A549 (cell line): ENCODE results near the gene MAN1C1. TPM values are rescaled to one million over a fixed set of nuclear protein-coding genes. Genes with fewer than 3 reads are reported as not detected.
A peak's percentile ranks its signal among the peaks of the same experiment; 100 is the strongest.

Experiments used
- ATAC-seq, 2 experiments: fragments of 200-7000 bp in 1 of 2; fragments of >200 bp in 1 of 2; cut with Nextera tagmentation in 1 of 2; cut with Tn5 transposase in 1 of 2; 3 replicates each; pipeline versions ENCODE4 v1.8.0 to v1.9.1; 2018 to 2020; ENCODE audit warnings: mild to moderate bottlenecking in 1 of 2, moderate library complexity in 1 of 2
- CTCF ChIA-PET: fragments of 300-600 bp; sonication (Branson Sonifier 250); formaldehyde crosslinking; extraction: SDS; loops from one replicate; lab custom pipeline; 2021; ENCODE audit warnings: antibody characterized with exemption, inconsistent platforms; lab: Yijun Ruan, JAX
- POLR2A ChIA-PET: fragments of 350-600 bp; formaldehyde crosslinking; extraction: SDS; loops from one replicate; lab custom pipeline; 2021; ENCODE audit warnings: antibody characterized with exemption, inconsistent platforms; lab: Yijun Ruan, JAX
- DNase-seq, 2 experiments: peaks; one replicate each; pipeline versions ENCODE4 v3.0.0 to v3.0.0-alpha.2; 2011 to 2016; ENCODE audit warnings: low read depth in 1 of 2, low spot score in 1 of 2
- FAIRE-seq: peaks from 2 replicates; lab custom pipeline; 2011; peaks lifted over from hg19 to GRCh38; lab: Jason Lieb, UNC
- H3K27ac ChIP-seq, 2 experiments: fragments of >200 bp; sonication (Bioruptor Twin); formaldehyde crosslinking; 3 replicates each; pipeline ENCODE4 v1.5.1; 2016 to 2017
- H3K4me1 ChIP-seq: fragments of >200 bp; sonication (Bioruptor Twin); formaldehyde crosslinking; 3 replicates; pipeline ENCODE4 v1.6.1; 2016
- H3K4me2 ChIP-seq: fragments of >200 bp; sonication (Bioruptor Twin); formaldehyde crosslinking; 3 replicates; pipeline ENCODE4 v1.6.1; 2016
- H3K4me3 ChIP-seq: fragments of >200 bp; sonication (Bioruptor Twin); formaldehyde crosslinking; 3 replicates; pipeline ENCODE4 v1.5.1; 2016
- H3K9me3 ChIP-seq: fragments of >200 bp; sonication (Bioruptor Twin); formaldehyde crosslinking; 3 replicates; pipeline ENCODE4 v1.6.1; 2016
- ATOH8 ChIP-seq: fragments of 250-450 bp; sonication (Bioruptor Pico); IDR thresholded peaks from 2 replicates; pipeline ENCODE4 v1.5.0; 2020; ENCODE audit warnings: low read depth, mild to moderate bottlenecking, moderate library complexity
- CHD2 ChIP-seq: fragments of 150-350 bp; IDR thresholded peaks from 2 replicates; pipeline ENCODE4 v1.6.1; 2014; ENCODE audit warnings: low read length; ENCODE audit not compliant: partially characterized antibody
- EP300 ChIP-seq, 2 experiments: fragments of >200 bp; sonication (Bioruptor Twin); formaldehyde crosslinking; IDR thresholded peaks; 2 replicates in 1 of 2; 3 replicates in 1 of 2; pipeline ENCODE4 v1.6.1; 2016 to 2017
- ESRRA ChIP-seq: fragments of 150-350 bp; IDR thresholded peaks from 2 replicates; pipeline ENCODE4 v1.6.1; 2014; ENCODE audit warnings: mild to moderate bottlenecking, low read length, borderline replicate concordance
- GATA3 ChIP-seq: IDR thresholded peaks from 2 replicates; pipeline ENCODE4 v1.6.1; 2012; ENCODE audit warnings: borderline replicate concordance
- HEYL ChIP-seq: fragments of 250-450 bp; sonication (Bioruptor Pico); IDR thresholded peaks from 2 replicates; pipeline ENCODE4 v1.8.0; 2021; ENCODE audit warnings: mild to moderate bottlenecking, moderate library complexity
- JUNB ChIP-seq: fragments of >200 bp; sonication (Bioruptor Twin); formaldehyde crosslinking; IDR thresholded peaks from 2 replicates; pipeline ENCODE4 v1.6.1; 2016
- KDM5A ChIP-seq: fragments of 200-600 bp; sonication (generic); IDR thresholded peaks from 2 replicates; pipeline ENCODE4 v1.6.1; 2016; ENCODE audit warnings: antibody characterized with exemption, mild to moderate bottlenecking
- MAX ChIP-seq: IDR thresholded peaks from 2 replicates; pipeline ENCODE4 v1.6.1; 2012
- POLR2A ChIP-seq: IDR thresholded peaks from 2 replicates; pipeline ENCODE4 v1.6.1; 2012; ENCODE audit warnings: mild to moderate bottlenecking, low read length
- RAD21 ChIP-seq, 2 experiments: fragments of >200 bp in 1 of 2; sonication (Bioruptor Twin) in 1 of 2; formaldehyde crosslinking in 1 of 2; IDR thresholded peaks in 1 of 2; conservative IDR thresholded peaks in 1 of 2; 2 replicates in 1 of 2; 3 replicates in 1 of 2; pipeline ENCODE4 v1.6.1; 2012 to 2018; ENCODE audit warnings: inconsistent platforms in 1 of 2
- RNF2 ChIP-seq: fragments of 200-600 bp; sonication (generic); IDR thresholded peaks from 2 replicates; pipeline ENCODE4 v1.6.1; 2016; ENCODE audit warnings: low read depth, mild to moderate bottlenecking, antibody characterized with exemption, moderate library complexity, borderline replicate concordance
- SMC3 ChIP-seq: fragments of >200 bp; sonication (Bioruptor Twin); formaldehyde crosslinking; IDR thresholded peaks from 3 replicates; pipeline ENCODE4 v1.6.1; 2018; ENCODE audit warnings: inconsistent platforms
- SREBF2 ChIP-seq: fragments of 450-650 bp; IDR thresholded peaks from 2 replicates; pipeline ENCODE4 v1.6.1; 2014; ENCODE audit warnings: mild to moderate bottlenecking, moderate library complexity
- TP53 ChIP-seq: fragments of 250-450 bp; sonication (Bioruptor Pico); IDR thresholded peaks from 2 replicates; pipeline ENCODE4 v1.5.0; 2021; ENCODE audit warnings: mild to moderate bottlenecking, moderate library complexity
- USF2 ChIP-seq: fragments of 450-650 bp; IDR thresholded peaks from 2 replicates; pipeline ENCODE4 v1.6.1; 2014; ENCODE audit warnings: antibody characterized with exemption
- WGBS: methylation state at CpG from one replicate; pipeline ENCODE4 v1.1.6; 2017; ENCODE audit errors: missing lambda C conversion rate; 5-methylcytosine and 5-hydroxymethylcytosine counted together
- polyA minus RNA-seq: library from RNA; depleted of rRNA, polyadenylated mRNA; stranded (reverse); fragments of >200 nt; gene quantifications from 2 replicates; pipeline ENCODE4 v1.2.3, GENCODE V29; 2011; rRNA and poly(A)+ RNA removed
- polyA plus RNA-seq, 4 experiments: library from polyadenylated mRNA; depleted of rRNA in 3 of 4; stranded (reverse); fragments of >200 nt; fragmentation: RNase III in 1 of 4; extraction: RNeasy Plus Mini Kit Qiagen cat#74134 plus additional on column Dnase treatment in 1 of 4; gene quantifications; 2 replicates in 3 of 4; 3 replicates in 1 of 4; pipeline ENCODE4 v1.2.3, GENCODE V29; 2011 to 2017

MAN1C1 gene
- polyA plus RNA-seq (2011; rRNA removed) (0.22 and 0.41 TPM in 2 replicates), polyA plus RNA-seq (2017; fragmentation: RNase III; extraction: RNeasy Plus Mini Kit Qiagen cat#74134 plus additional on column Dnase treatment) (0.20 to 0.29 TPM (median 0.27 TPM) in 3 replicates), polyA minus RNA-seq (0.15 and 0.33 TPM in 2 replicates)
- polyA plus RNA-seq (2012; cell fraction: cytosol; rRNA removed): 0.13 and 0.40 TPM in 2 replicates
- 0.25 and 0.37 TPM in 2 replicates for polyA plus RNA-seq (2012; cell fraction: nucleus; rRNA removed)

GRCh38 chr1:25616095-25616986 lies at the start of gene MAN1C1:
MAN1C1 (plus strand) TSS chr1:25616791; CDS start chr1:25617798, 1,007 bp downstream.
- H3K4me1 ChIP-seq: 0 out of 3 replicates have a peak, but pooled peaks cover 4% of the 10 kb centered on the region
- ChIA-PET POLR2A (interaction anchor here (0.6 kb wide), 1 partner anchor 22 kb away, joined by 3 read pairs; no protein-coding TSS in a partner anchor), CTCF (interaction anchor here (0.8 to 1.4 kb wide), 4 partner anchors 37 to 182 kb away, joined by 3 read pairs; no protein-coding TSS in a partner anchor)
- peak within 1 kb of the TSS; percentile 97 for H3K4me2 ChIP-seq
- WGBS: 0% methylated on average over 1 of the region's 116 CpGs
- TF ChIP-seq GATA3 (no peak), SMC3 (peak; percentile 29; the same call in 1 of the 3 replicates), USF2 (no peak), JUNB (no peak), RAD21 (conservative IDR thresholded peaks at IDR 0.05 in 1 of 2, IDR thresholded peaks at IDR 0.05 in 1 of 2) (peak in 1 of 2 experiments; percentile 25; a peak in 1 of 5 replicates), POLR2A (no peak)
- ATAC-seq (peak; percentile 90 to 98), FAIRE-seq (no peak), DNase-seq (peak; percentile 83 to 91)
- peak within 1 kb of the TSS; percentile 74 for H3K4me3 ChIP-seq
- no peaks in the 10 kb centered on the region for H3K9me3 ChIP-seq
- H3K27ac ChIP-seq: peak within 1 kb of the TSS; percentile 76 to 94

GRCh38 chr1:25567710-25568089 lies 48.9 kb upstream of the MAN1C1 start:
- Histone ChIP-seq H3K27ac (no peak overlapping the region), H3K4me2 (no peak overlapping the region)
- ChIA-PET POLR2A (no interaction called here), CTCF (interaction anchor here (1.8 kb wide), 1 partner anchor 41 kb away, joined by 5 read pairs; no protein-coding TSS in a partner anchor)
- FAIRE-seq: no peak
- TF ChIP-seq RAD21 (conservative IDR thresholded peaks at IDR 0.05 in 1 of 2, IDR thresholded peaks at IDR 0.05 in 1 of 2) (no peak), MAX (no peak), RNF2 (no peak), ESRRA (no peak), KDM5A (no peak), JUNB (no peak), HEYL (CRISPR knock-in tag) (no peak), EP300 (IDR thresholded peaks at IDR 0.05) (no peak), GATA3 (no peak), TP53 (no peak)
- TF ChIP-seq, all 56 proteins: peak for 0
- ATAC-seq (no peak), DNase-seq (no peak)
- WGBS: 90% methylated on average over 7 of the region's 10 CpGs
- Histone ChIP-seq H3K4me3 (no peak overlapping the region), H3K9me3 (no peaks in the 10 kb centered on the region), H3K4me1 (peaks cover 14% of the 10 kb centered on the region)

GRCh38 chr1:25568090-25568833 lies 48.3 kb upstream of the MAN1C1 start:
- Histone ChIP-seq H3K9me3 (no peaks in the 10 kb centered on the region), H3K4me2 (peak overlapping the region; percentile 54), H3K4me3 (no peak overlapping the region), H3K4me1 (peaks cover 19% of the 10 kb centered on the region), H3K27ac (peak overlapping the region in 1 of 2 experiments; percentile 62; a peak in 3 of 6 replicates)
- peak in 1 of 2 experiments; percentile 11; a peak in 1 of 6 replicates for ATAC-seq
- no peak for TF ChIP-seq CHD2
- no peak for TF ChIP-seq SREBF2
- no peak for TF ChIP-seq ATOH8 (CRISPR knock-in tag)
- 74% methylated on average over 14 of the region's 21 CpGs for WGBS
- FAIRE-seq: no peak
- CTCF ChIA-PET: interaction anchor here (0.5 to 0.6 kb wide), 2 partner anchors 165 to 637 kb away, joined by 3 read pairs; no protein-coding TSS in a partner anchor
- POLR2A ChIA-PET: no interaction called here
- no peak for DNase-seq
